ENCODE results near the gene MEOX2. TPM values are rescaled to one million over a fixed set of nuclear protein-coding genes. Genes with fewer than 3 reads are reported as not detected.

MEOX2 gene
- total RNA-seq, 2 donors from 2014 or later, result 0.46 to 4.3 TPM

DNA sequence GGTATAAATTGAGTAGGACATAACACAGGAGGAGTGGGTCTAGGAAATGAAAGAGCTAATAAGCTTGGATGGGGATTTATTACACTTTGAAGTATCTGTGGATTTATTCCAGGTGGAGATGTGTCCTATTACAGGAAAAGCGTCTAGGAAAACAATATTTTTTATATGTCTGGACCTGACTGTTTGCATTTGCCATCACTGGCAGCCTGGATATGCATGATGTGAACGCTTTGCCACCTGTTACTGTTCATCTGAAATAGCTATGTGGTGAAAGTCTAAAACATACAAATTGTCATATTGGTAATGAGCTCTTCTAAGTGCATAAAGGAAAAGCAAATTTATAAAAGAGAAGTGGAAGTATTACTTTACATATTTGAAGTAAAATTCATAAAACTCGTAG is 93.1 kb downstream of the MEOX2 start:
- no peak for DNase-seq (ENCODE audit: low spot score)
- Histone ChIP-seq H3K27ac (no peak overlapping the region), H3K4me3 (no peak overlapping the region), H3K9me3 (no peaks in the 10 kb centered on the region), H3K4me1 (replicated peaks) (no peaks in the 10 kb centered on the region), H3K36me3 (no peaks in the 10 kb centered on the region), H3K27me3 (replicated peaks; ENCODE audit: insufficient read depth) (no peaks in the 10 kb centered on the region)
- WGBS, result 45% methylated on average over 3 of the region's 3 CpGs
- intact Hi-C loops (cut with DNase I), result no loop called here
- TF ChIP-seq POLR2AphosphoS5 (IDR thresholded peaks at IDR 0.05) (no peak), POLR2A (IDR thresholded peaks at IDR 0.05) (no peak)
- TF ChIP-seq, protein P1, sequence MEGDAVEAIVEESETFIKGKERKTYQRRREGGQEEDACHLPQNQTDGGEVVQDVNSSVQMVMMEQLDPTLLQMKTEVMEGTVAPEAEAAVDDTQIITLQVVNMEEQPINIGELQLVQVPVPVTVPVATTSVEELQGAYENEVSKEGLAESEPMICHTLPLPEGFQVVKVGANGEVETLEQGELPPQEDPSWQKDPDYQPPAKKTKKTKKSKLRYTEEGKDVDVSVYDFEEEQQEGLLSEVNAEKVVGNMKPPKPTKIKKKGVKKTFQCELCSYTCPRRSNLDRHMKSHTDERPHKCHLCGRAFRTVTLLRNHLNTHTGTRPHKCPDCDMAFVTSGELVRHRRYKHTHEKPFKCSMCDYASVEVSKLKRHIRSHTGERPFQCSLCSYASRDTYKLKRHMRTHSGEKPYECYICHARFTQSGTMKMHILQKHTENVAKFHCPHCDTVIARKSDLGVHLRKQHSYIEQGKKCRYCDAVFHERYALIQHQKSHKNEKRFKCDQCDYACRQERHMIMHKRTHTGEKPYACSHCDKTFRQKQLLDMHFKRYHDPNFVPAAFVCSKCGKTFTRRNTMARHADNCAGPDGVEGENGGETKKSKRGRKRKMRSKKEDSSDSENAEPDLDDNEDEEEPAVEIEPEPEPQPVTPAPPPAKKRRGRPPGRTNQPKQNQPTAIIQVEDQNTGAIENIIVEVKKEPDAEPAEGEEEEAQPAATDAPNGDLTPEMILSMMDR (IDR thresholded peaks at IDR 0.05), result no peak

GRCh38 chr7:15586266-15586665 is 100.2 kb downstream of the MEOX2 start:
- H3K9me3 ChIP-seq, result no peaks in the 10 kb centered on the region
- H3K4me1 ChIP-seq (replicated peaks), result no peaks in the 10 kb centered on the region
- intact Hi-C loops (cut with DNase I), result no loop called here
- no peaks in the 10 kb centered on the region for H3K27me3 ChIP-seq (replicated peaks; ENCODE audit: insufficient read depth)
- H3K36me3 ChIP-seq, result no peaks in the 10 kb centered on the region
- no peak for DNase-seq (ENCODE audit: low spot score)
- H3K27ac ChIP-seq, result no peak overlapping the region
- no peak for TF ChIP-seq POLR2A (IDR thresholded peaks at IDR 0.05)
- TF ChIP-seq, protein P1 (IDR thresholded peaks at IDR 0.05), result no peak
- no peak overlapping the region for H3K4me3 ChIP-seq
- 91% methylated on average over 4 of the region's 4 CpGs for WGBS

DNA sequence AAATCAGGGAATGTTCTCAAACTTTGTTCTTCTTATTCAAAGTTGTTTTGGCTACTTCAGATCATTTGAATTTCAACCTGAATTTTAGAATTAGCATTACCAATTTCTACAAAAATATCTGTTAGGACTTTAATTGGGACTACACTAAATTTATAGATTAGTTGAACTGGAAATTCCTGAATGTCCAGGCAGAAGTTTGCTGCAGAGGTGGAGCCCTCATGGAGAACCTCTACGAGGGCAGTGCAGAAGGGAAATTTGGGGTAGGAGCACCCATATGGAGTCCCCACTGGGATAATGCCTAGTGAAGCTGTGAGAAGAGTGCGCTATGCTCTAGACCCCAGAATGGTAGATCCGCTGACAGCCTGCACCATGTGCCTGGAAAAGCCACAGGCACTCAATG is 101.9 kb downstream of the MEOX2 start:
- no peak for DNase-seq (ENCODE audit: low spot score)
- intact Hi-C loops (cut with DNase I), result no loop called here
- no peak overlapping the region for H3K27ac ChIP-seq
- 95% methylated on average over 3 of the region's 3 CpGs for WGBS
- H3K4me1 ChIP-seq (replicated peaks), result no peaks in the 10 kb centered on the region
- no peak for TF ChIP-seq POLR2AphosphoS5 (IDR thresholded peaks at IDR 0.05)
- TF ChIP-seq, protein P1 (IDR thresholded peaks at IDR 0.05), result no peak
- no peaks in the 10 kb centered on the region for H3K27me3 ChIP-seq (replicated peaks; ENCODE audit: insufficient read depth)
- H3K9me3 ChIP-seq, result no peaks in the 10 kb centered on the region
- no peaks in the 10 kb centered on the region for H3K36me3 ChIP-seq
- no peak overlapping the region for H3K4me3 ChIP-seq

GRCh38 chr7:15582773-15583172 is 103.7 kb downstream of the MEOX2 start:
- H3K9me3 ChIP-seq, result no peaks in the 10 kb centered on the region
- no peak overlapping the region for H3K4me3 ChIP-seq
- no peaks in the 10 kb centered on the region for H3K27me3 ChIP-seq (replicated peaks; ENCODE audit: insufficient read depth)
- intact Hi-C loops (cut with DNase I), result no loop called here
- WGBS, result 79% methylated on average over 1 of the region's 1 CpG
- no peak overlapping the region for H3K27ac ChIP-seq
- TF ChIP-seq POLR2AphosphoS5 (IDR thresholded peaks at IDR 0.05) (no peak), POLR2A (IDR thresholded peaks at IDR 0.05) (no peak)
- TF ChIP-seq, protein P1 (IDR thresholded peaks at IDR 0.05), result no peak
- no peaks in the 10 kb centered on the region for H3K36me3 ChIP-seq
- DNase-seq (ENCODE audit: low spot score), result no peak
- no peaks in the 10 kb centered on the region for H3K4me1 ChIP-seq (replicated peaks)

DNA sequence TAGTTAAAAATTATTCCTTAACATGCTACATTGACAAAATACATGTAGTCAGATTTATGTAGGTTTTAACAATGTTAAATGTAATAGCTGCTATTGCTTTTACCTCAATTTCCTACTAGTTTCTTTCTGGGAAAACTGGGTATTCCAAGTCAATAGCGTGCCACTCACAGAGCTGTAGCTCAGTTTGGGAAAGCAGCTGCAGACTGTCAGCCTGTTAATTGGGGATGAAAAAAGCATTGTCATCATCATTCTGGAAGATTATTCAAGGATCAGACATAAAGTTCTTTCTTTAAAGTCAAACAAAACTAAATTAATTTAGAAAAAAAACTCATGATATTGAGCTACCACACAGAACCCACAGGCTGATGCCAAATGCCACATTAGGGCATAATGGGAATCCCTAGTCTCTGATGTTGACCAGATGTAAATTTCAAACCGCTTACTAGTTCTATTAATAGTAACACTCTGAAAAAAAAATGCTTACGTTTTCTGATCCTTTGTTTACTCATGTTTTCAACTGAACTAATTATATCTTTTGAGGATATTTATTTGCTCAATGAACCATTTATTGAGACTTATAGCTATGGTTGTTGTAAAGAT is 105.0 kb downstream of the MEOX2 start:
- intact Hi-C loops (cut with DNase I), result no loop called here
- no peak overlapping the region for H3K27ac ChIP-seq
- H3K27me3 ChIP-seq (replicated peaks; ENCODE audit: insufficient read depth), result no peaks in the 10 kb centered on the region
- no peak for DNase-seq (ENCODE audit: low spot score)
- no peaks in the 10 kb centered on the region for H3K4me1 ChIP-seq (replicated peaks)
- no peaks in the 10 kb centered on the region for H3K36me3 ChIP-seq
- 57% methylated on average over 3 of the region's 3 CpGs for WGBS
- H3K9me3 ChIP-seq, result no peaks in the 10 kb centered on the region
- H3K4me3 ChIP-seq, result no peak overlapping the region
- TF ChIP-seq, protein P1 (IDR thresholded peaks at IDR 0.05), result no peak
- no peak for TF ChIP-seq POLR2AphosphoS5 (IDR thresholded peaks at IDR 0.05)
- TF ChIP-seq POLR2A (IDR thresholded peaks at IDR 0.05), result no peak
